GM23338 (cell line): ENCODE results near the gene IKBKG. TPM values are rescaled to one million over a fixed set of nuclear protein-coding genes. Genes with fewer than 3 reads are reported as not detected.

Experiments
- ATAC-seq: fragments of 200-7000 bp; cut with Tn5 transposase; 3 replicates; pipeline ENCODE4 v1.9.1; 2020
- DNase-seq: peaks from one replicate; pipeline ENCODE4 v3.0.0-alpha.2; 2015; ENCODE audit warnings: low spot score
- H2AFZ ChIP-seq: fragments of 200-600 bp; sonication (generic); 2 replicates; pipeline ENCODE4 v1.8.0; 2016; ENCODE audit warnings: antibody characterized with exemption, mild to moderate bottlenecking, moderate library complexity
- H3F3A ChIP-seq: fragments of 200-600 bp; sonication (generic); replicated peaks from 2 replicates; pipeline ENCODE4 v1.8.0; 2017; ENCODE audit warnings: antibody characterized with exemption, mixed run types, low read depth
- H3K27ac ChIP-seq: fragments of 200-600 bp; sonication (generic); 2 replicates; pipeline ENCODE4 v1.6.1; 2016; ENCODE audit warnings: low read depth
- H3K27me3 ChIP-seq: fragments of 200-600 bp; sonication (generic); 2 replicates; pipeline ENCODE4 v1.8.0; 2016; ENCODE audit warnings: mild to moderate bottlenecking, mixed run types, moderate library complexity; ENCODE audit not compliant: insufficient read depth
- H3K36me3 ChIP-seq: fragments of 200-600 bp; sonication (generic); 2 replicates; pipeline ENCODE4 v1.8.0; 2016; ENCODE audit warnings: mild to moderate bottlenecking; ENCODE audit not compliant: insufficient read depth
- H3K4me1 ChIP-seq: fragments of 200-600 bp; sonication (generic); 2 replicates; pipeline ENCODE4 v1.8.0; 2016; ENCODE audit warnings: mild to moderate bottlenecking, moderate library complexity; ENCODE audit not compliant: insufficient read depth
- H3K4me2 ChIP-seq: fragments of 200-600 bp; sonication (generic); 2 replicates; pipeline ENCODE4 v1.7.1; 2017; ENCODE audit warnings: mixed run types
- H3K4me3 ChIP-seq: fragments of 200-600 bp; sonication (generic); 2 replicates; pipeline ENCODE4 v1.6.1; 2016; ENCODE audit warnings: mixed run types
- H3K79me2 ChIP-seq: fragments of 200-600 bp; sonication (generic); replicated peaks from 2 replicates; pipeline ENCODE4 v1.8.0; 2017; ENCODE audit warnings: mild to moderate bottlenecking; ENCODE audit not compliant: insufficient read depth
- H3K9me2 ChIP-seq: fragments of 200-600 bp; sonication (generic); 2 replicates; pipeline ENCODE4 v1.8.0; 2017; ENCODE audit not compliant: insufficient read depth
- H4K20me1 ChIP-seq: fragments of 200-600 bp; sonication (generic); replicated peaks from 2 replicates; pipeline ENCODE4 v1.8.0; 2017; ENCODE audit warnings: mild to moderate bottlenecking; ENCODE audit not compliant: insufficient read depth
- H3K27ac Mint-ChIP-seq: 2 replicates; pipeline ENCODE4 v1.8.0; 2020; ENCODE audit warnings: inconsistent platforms, mild to moderate bottlenecking, moderate library complexity, mixed read lengths
- H3K27me3 Mint-ChIP-seq: 3 replicates; pipeline ENCODE4 v1.8.0; 2022; ENCODE audit warnings: low read depth, mild to moderate bottlenecking, moderate library complexity, mixed read lengths, inconsistent platforms; ENCODE audit not compliant: insufficient read depth, poor library complexity
- H3K36me3 Mint-ChIP-seq: 3 replicates; pipeline ENCODE4 v1.8.0; 2021; ENCODE audit warnings: low read depth, mild to moderate bottlenecking, inconsistent platforms, moderate library complexity, mixed read lengths
- H3K4me1 Mint-ChIP-seq: 3 replicates; pipeline ENCODE4 v1.8.0; 2020; ENCODE audit warnings: mild to moderate bottlenecking, inconsistent platforms, mixed read lengths
- H3K4me3 Mint-ChIP-seq: 3 replicates; pipeline ENCODE4 v1.8.0; 2021; ENCODE audit warnings: moderate library complexity, mild to moderate bottlenecking, inconsistent platforms, mixed read lengths
- H3K9me3 Mint-ChIP-seq: 3 replicates; pipeline ENCODE4 v1.8.0; 2020; ENCODE audit warnings: moderate library complexity, mild to moderate bottlenecking, inconsistent platforms, mixed read lengths
- polyA plus RNA-seq: library from polyadenylated mRNA; unstranded; fragments of >200 nt; fragmentation: Nextera tagmentation; extraction: Ambion mirVana; gene quantifications from 2 replicates; pipeline ENCODE4 v1.2.1, GENCODE V29; 2016
- total RNA-seq: library from RNA; depleted of rRNA; stranded (reverse); fragments of >200 nt; shearing (Covaris generic); gene quantifications from 2 replicates; pipeline ENCODE4 v1.2.3, GENCODE V29; 2014
- TF ChIP-seq, protein P1 (sequence below): IDR thresholded peaks from one replicate; pipeline ENCODE4 v1.6.1; 2018; ENCODE audit warnings: antibody characterized with exemption; ENCODE audit not compliant: unreplicated experiment
- TF ChIP-seq, protein P2 (sequence below): fragments of 250-450 bp; sonication (Bioruptor Pico); IDR thresholded peaks from 2 replicates; pipeline ENCODE4 v1.5.0; 2020; ENCODE audit warnings: mild to moderate bottlenecking, moderate library complexity

IKBKG gene
- total and polyA plus RNA-seq, 2 experiments from 2014 or later: 11.5 to 14.9 TPM

DNA sequence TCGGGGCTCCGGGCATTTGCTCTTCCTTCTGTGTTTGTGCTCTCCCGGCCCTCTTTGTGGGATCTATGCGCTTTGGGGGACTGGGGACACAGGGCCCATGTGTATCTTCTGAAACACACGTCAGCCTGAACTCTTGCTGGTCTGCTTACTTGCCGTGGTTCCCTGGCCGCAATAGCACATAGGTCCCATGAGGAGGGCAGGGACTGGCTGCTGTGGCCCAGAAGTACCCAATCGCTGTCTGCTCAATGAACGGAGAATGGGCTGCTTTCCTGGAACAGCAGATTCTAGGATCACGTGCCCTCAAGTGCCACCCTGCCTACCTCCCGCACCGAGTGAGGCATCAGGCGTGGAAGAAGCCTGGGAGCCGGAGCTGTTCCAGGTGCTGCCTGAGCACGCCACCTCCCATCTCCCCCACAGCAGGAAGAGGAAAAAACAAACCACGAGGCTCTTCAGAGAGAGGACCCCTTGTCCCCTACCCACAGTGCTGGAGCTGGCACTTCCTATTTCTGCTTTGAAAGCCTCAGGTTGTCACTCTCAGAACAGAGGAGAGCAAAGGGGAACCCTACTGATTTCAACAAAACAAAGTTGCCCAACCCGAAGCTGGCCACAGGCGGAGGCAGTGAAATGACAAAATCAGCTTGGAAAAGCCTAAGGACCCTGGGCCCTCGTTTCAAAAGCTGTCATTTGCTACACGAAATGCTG, 4.5 kb upstream of the IKBKG start:
- no peak overlapping the region for H3K4me3 Mint-ChIP-seq
- Histone ChIP-seq H3F3A (0 out of 2 replicates have a peak, but pooled peaks cover 2% of the 10 kb centered on the region), H2AFZ (no peak overlapping the region), H3K36me3 (no peaks in the 10 kb centered on the region), H3K27me3 (no peaks in the 10 kb centered on the region), H3K4me2 (no peak overlapping the region), H3K9me2 (no peaks in the 10 kb centered on the region), H3K4me1 (no peaks in the 10 kb centered on the region), H3K79me2 (peaks cover 4% of the 10 kb centered on the region), H3K4me3 (no peak overlapping the region), H3K27ac (no peak overlapping the region), H4K20me1 (no peaks in the 10 kb centered on the region)
- H3K27ac Mint-ChIP-seq: no peak overlapping the region
- H3K36me3 Mint-ChIP-seq: peaks cover 31% of the 10 kb centered on the region
- TF ChIP-seq, protein P1, sequence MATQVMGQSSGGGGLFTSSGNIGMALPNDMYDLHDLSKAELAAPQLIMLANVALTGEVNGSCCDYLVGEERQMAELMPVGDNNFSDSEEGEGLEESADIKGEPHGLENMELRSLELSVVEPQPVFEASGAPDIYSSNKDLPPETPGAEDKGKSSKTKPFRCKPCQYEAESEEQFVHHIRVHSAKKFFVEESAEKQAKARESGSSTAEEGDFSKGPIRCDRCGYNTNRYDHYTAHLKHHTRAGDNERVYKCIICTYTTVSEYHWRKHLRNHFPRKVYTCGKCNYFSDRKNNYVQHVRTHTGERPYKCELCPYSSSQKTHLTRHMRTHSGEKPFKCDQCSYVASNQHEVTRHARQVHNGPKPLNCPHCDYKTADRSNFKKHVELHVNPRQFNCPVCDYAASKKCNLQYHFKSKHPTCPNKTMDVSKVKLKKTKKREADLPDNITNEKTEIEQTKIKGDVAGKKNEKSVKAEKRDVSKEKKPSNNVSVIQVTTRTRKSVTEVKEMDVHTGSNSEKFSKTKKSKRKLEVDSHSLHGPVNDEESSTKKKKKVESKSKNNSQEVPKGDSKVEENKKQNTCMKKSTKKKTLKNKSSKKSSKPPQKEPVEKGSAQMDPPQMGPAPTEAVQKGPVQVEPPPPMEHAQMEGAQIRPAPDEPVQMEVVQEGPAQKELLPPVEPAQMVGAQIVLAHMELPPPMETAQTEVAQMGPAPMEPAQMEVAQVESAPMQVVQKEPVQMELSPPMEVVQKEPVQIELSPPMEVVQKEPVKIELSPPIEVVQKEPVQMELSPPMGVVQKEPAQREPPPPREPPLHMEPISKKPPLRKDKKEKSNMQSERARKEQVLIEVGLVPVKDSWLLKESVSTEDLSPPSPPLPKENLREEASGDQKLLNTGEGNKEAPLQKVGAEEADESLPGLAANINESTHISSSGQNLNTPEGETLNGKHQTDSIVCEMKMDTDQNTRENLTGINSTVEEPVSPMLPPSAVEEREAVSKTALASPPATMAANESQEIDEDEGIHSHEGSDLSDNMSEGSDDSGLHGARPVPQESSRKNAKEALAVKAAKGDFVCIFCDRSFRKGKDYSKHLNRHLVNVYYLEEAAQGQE: no peak
- TF ChIP-seq, protein P2, sequence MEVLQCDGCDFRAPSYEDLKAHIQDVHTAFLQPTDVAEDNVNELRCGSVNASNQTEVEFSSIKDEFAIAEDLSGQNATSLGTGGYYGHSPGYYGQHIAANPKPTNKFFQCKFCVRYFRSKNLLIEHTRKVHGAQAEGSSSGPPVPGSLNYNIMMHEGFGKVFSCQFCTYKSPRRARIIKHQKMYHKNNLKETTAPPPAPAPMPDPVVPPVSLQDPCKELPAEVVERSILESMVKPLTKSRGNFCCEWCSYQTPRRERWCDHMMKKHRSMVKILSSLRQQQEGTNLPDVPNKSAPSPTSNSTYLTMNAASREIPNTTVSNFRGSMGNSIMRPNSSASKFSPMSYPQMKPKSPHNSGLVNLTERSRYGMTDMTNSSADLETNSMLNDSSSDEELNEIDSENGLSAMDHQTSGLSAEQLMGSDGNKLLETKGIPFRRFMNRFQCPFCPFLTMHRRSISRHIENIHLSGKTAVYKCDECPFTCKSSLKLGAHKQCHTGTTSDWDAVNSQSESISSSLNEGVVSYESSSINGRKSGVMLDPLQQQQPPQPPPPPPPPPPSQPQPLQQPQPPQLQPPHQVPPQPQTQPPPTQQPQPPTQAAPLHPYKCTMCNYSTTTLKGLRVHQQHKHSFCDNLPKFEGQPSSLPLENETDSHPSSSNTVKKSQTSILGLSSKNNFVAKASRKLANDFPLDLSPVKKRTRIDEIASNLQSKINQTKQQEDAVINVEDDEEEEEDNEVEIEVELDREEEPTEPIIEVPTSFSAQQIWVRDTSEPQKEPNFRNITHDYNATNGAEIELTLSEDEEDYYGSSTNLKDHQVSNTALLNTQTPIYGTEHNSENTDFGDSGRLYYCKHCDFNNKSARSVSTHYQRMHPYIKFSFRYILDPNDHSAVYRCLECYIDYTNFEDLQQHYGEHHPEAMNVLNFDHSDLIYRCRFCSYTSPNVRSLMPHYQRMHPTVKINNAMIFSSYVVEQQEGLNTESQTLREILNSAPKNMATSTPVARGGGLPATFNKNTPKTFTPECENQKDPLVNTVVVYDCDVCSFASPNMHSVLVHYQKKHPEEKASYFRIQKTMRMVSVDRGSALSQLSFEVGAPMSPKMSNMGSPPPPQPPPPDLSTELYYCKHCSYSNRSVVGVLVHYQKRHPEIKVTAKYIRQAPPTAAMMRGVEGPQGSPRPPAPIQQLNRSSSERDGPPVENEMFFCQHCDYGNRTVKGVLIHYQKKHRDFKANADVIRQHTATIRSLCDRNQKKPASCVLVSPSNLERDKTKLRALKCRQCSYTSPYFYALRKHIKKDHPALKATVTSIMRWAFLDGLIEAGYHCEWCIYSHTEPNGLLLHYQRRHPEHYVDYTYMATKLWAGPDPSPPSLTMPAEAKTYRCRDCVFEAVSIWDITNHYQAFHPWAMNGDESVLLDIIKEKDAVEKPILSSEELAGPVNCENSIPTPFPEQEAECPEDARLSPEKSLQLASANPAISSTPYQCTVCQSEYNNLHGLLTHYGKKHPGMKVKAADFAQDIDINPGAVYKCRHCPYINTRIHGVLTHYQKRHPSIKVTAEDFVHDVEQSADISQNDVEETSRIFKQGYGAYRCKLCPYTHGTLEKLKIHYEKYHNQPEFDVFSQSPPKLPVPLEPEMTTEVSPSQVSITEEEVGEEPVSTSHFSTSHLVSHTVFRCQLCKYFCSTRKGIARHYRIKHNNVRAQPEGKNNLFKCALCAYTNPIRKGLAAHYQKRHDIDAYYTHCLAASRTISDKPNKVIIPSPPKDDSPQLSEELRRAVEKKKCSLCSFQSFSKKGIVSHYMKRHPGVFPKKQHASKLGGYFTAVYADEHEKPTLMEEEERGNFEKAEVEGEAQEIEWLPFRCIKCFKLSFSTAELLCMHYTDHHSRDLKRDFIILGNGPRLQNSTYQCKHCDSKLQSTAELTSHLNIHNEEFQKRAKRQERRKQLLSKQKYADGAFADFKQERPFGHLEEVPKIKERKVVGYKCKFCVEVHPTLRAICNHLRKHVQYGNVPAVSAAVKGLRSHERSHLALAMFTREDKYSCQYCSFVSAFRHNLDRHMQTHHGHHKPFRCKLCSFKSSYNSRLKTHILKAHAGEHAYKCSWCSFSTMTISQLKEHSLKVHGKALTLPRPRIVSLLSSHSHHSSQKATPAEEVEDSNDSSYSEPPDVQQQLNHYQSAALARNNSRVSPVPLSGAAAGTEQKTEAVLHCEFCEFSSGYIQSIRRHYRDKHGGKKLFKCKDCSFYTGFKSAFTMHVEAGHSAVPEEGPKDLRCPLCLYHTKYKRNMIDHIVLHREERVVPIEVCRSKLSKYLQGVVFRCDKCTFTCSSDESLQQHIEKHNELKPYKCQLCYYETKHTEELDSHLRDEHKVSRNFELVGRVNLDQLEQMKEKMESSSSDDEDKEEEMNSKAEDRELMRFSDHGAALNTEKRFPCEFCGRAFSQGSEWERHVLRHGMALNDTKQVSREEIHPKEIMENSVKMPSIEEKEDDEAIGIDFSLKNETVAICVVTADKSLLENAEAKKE (CRISPR knock-in tag): no peak
- H3K9me3 Mint-ChIP-seq: no peaks in the 10 kb centered on the region
- ATAC-seq (no peak), DNase-seq (no peak)
- peaks cover 5% of the 10 kb centered on the region for H3K27me3 Mint-ChIP-seq
- peaks cover 6% of the 10 kb centered on the region for H3K4me1 Mint-ChIP-seq
